HepG2 (cell line): ENCODE data around the gene RNF123. TPM values are rescaled to one million over a fixed set of nuclear protein-coding genes. Genes with fewer than 3 reads are reported as not detected.

Source experiments
- ATF3 ChIP-seq: sonication (generic); formaldehyde crosslinking; IDR thresholded peaks from 2 replicates; pipeline ENCODE4 v1.4.0; 2020; ENCODE audit warnings: missing genetic modification reagents
- CBX2 ChIP-seq, 2 experiments: fragments of 200-600 bp in 1 of 2; sonication (generic); formaldehyde crosslinking in 1 of 2; IDR thresholded peaks; 2 replicates each; pipeline versions ENCODE4 v1.7.0 to v1.8.1; 2018 to 2022; ENCODE audit warnings: low read depth in 2 of 2, low read length in 1 of 2, mild to moderate bottlenecking in 1 of 2, missing genetic modification reagents in 1 of 2
- CREM ChIP-seq, 2 experiments: sonication (generic) in 1 of 2; formaldehyde crosslinking in 1 of 2; IDR thresholded peaks; 2 replicates each; pipeline versions ENCODE4 v1.4.0 to v1.6.1; 2016 to 2020; ENCODE audit warnings: antibody characterized with exemption in 1 of 2, mild to moderate bottlenecking in 1 of 2, missing genetic modification reagents in 1 of 2
- NFYC ChIP-seq: IDR thresholded peaks from 2 replicates; pipeline ENCODE4 v1.6.1; 2016; ENCODE audit warnings: missing genetic modification reagents, missing compliant biosample characterization
- SRSF9 ChIP-seq: fragments of 200-400 bp; formaldehyde crosslinking; IDR thresholded peaks from 2 replicates; pipeline ENCODE4 v1.6.1; 2018; ENCODE audit warnings: borderline replicate concordance, mild to moderate bottlenecking, low read depth, low read length; ENCODE audit not compliant: insufficient read depth, poor library complexity, severe bottlenecking
- YEATS4 ChIP-seq: sonication (generic); formaldehyde crosslinking; IDR thresholded peaks from 2 replicates; pipeline ENCODE4 v1.4.0; 2020; ENCODE audit warnings: missing genetic modification reagents, borderline replicate concordance
- ZEB1 ChIP-seq: IDR thresholded peaks from 2 replicates; pipeline ENCODE4 v1.6.1; 2012; ENCODE audit warnings: mild to moderate bottlenecking, low read depth, inconsistent platforms; ENCODE audit not compliant: insufficient replicate concordance
- ZNF142 ChIP-seq: sonication (generic); formaldehyde crosslinking; IDR thresholded peaks from 2 replicates; pipeline ENCODE4 v1.4.0; 2020; ENCODE audit warnings: missing genetic modification reagents
- ZNF343 ChIP-seq: sonication (generic); formaldehyde crosslinking; IDR thresholded peaks from 2 replicates; pipeline ENCODE4 v1.4.0; 2020; ENCODE audit warnings: mild to moderate bottlenecking, missing genetic modification reagents
- ZNF512 ChIP-seq: sonication (generic); formaldehyde crosslinking; IDR thresholded peaks from 2 replicates; pipeline ENCODE4 v1.4.0; 2020; ENCODE audit warnings: mild to moderate bottlenecking, missing genetic modification reagents
- ZNF609 ChIP-seq: sonication (generic); formaldehyde crosslinking; IDR thresholded peaks from 2 replicates; pipeline ENCODE4 v1.4.0; 2020; ENCODE audit warnings: mild to moderate bottlenecking, missing genetic modification reagents, borderline replicate concordance
- ZNF704 ChIP-seq: sonication (generic); formaldehyde crosslinking; IDR thresholded peaks from 2 replicates; pipeline ENCODE4 v1.8.1; 2023; ENCODE audit warnings: mild to moderate bottlenecking, inconsistent platforms, moderate library complexity, missing genetic modification reagents, borderline replicate concordance
- ZSCAN22 ChIP-seq: sonication (generic); formaldehyde crosslinking; IDR thresholded peaks from 2 replicates; pipeline ENCODE4 v1.4.0; 2020; ENCODE audit warnings: mild to moderate bottlenecking, missing genetic modification reagents
- polyA plus RNA-seq, 8 experiments: library from polyadenylated mRNA; depleted of rRNA in 3 of 8; stranded (reverse) in 7 of 8; unstranded in 1 of 8; fragments of >200 nt; fragmentation: Illumina TruSeq in 4 of 8; extraction: Trizol in 4 of 8; gene quantifications; 2 replicates each; pipeline versions ENCODE4 v1.2.1 to v1.2.3, GENCODE V29; 2011 to 2016; ENCODE audit warnings: low read depth in 4 of 8, missing spikeins in 1 of 8, mixed read lengths in 1 of 8; ENCODE audit not compliant: insufficient read depth in 1 of 8
- total RNA-seq, 5 experiments: library from RNA; depleted of rRNA; stranded (reverse); fragments of >200 nt; fragmentation: Illumina TruSeq; extraction: Trizol; gene quantifications; 2 replicates each; pipeline ENCODE4 v1.2.3, GENCODE V29; 2016; ENCODE audit warnings: low read depth in 1 of 5

Gene RNF123
- total and polyA plus RNA-seq, 2 of the 13 experiments (the other 11 are each of a cell fraction or from before 2014, with no cell fraction given), result 29.9 to 82.2 TPM

GRCh38 chr3:49668414-49668797 is 21.0 kb upstream of the RNF123 start (continued):
- TF ChIP-seq ZNF142 (CRISPR knock-in tag) (no peak), ZSCAN22 (CRISPR knock-in tag) (no peak), NFYC (CRISPR knock-in tag) (no peak; the same call in 1 of the 2 replicates), ZEB1 (no peak), SRSF9 (no peak), CBX2 (IDR thresholded peaks at IDR 0.05; ENCODE audit: low read depth, low read length) (no peak), CBX2 (CRISPR knock-in tag; IDR thresholded peaks at IDR 0.05; ENCODE audit: low read depth) (no peak), ZNF704 (CRISPR knock-in tag) (no peak), ZNF512 (no peak), ZNF343 (CRISPR knock-in tag) (no peak), YEATS4 (CRISPR knock-in tag) (peak; percentile 52; the same call in 1 of the 2 replicates), ATF3 (CRISPR knock-in tag) (no peak), CREM (IDR thresholded peaks at IDR 0.05) (peak; percentile 34; the same call in 1 of the 2 replicates), CREM (CRISPR knock-in tag; IDR thresholded peaks at IDR 0.05) (no peak), ZNF609 (peak; percentile 87; the same call in 1 of the 2 replicates)
